ENCODE results near the gene CLTA. TPM values are rescaled to one million over a fixed set of nuclear protein-coding genes. Genes with fewer than 3 reads are reported as not detected.

Gene CLTA
- total RNA-seq, 1 donor from 2014 or later = 424 TPM

DNA sequence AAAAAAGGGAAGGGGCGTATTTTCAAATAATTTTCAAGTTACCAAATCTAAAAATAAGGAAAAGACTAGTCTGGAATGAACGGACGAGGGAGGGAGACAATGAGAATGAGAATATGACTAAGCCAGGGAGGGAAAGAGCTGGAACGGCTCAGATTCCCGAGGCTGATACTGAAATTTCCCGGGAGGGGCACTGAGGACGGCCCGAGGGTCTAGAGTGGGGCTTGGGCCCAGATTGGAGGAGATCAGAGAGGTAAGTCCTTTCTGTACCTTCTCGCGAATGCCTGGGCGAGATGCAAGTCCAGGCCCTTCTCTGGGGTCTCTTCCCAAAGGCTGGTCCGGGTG, 24.9 kb upstream of the CLTA start:
- H3K9me3 Mint-ChIP-seq (ENCODE audit: unreplicated experiment) = peaks cover 10% of the 10 kb centered on the region
- H3K4me3 Mint-ChIP-seq (ENCODE audit: unreplicated experiment) = peak overlapping the region; percentile 40
- H3K4me3 ChIP-seq (ENCODE audit: insufficient read depth, low read depth, low read length) = peak overlapping the region; percentile 58
- H4K20me1 ChIP-seq (ENCODE audit: insufficient read depth, low read length) = no peaks in the 10 kb centered on the region
- DNase-seq (ENCODE audit: low read depth) (peak; percentile 59), FAIRE-seq (no peak)
- H3K79me2 ChIP-seq (ENCODE audit: insufficient read depth, low read length) = no peaks in the 10 kb centered on the region
- peaks cover 9% of the 10 kb centered on the region for H3K27me3 Mint-ChIP-seq (ENCODE audit: low read depth, unreplicated experiment)
- H3K4me1 ChIP-seq (ENCODE audit: insufficient read depth, low read length) = peaks cover 47% of the 10 kb centered on the region
- H3K36me3 Mint-ChIP-seq (ENCODE audit: low read depth, unreplicated experiment) = peaks cover 17% of the 10 kb centered on the region
- H3K4me1 Mint-ChIP-seq (ENCODE audit: low read depth, unreplicated experiment) = peaks cover 53% of the 10 kb centered on the region
- peak overlapping the region; percentile 63 for H2AFZ ChIP-seq (ENCODE audit: low read depth, low read length)
- peak overlapping the region; percentile 88 for H3K4me2 ChIP-seq (ENCODE audit: low read length)
- no peaks in the 10 kb centered on the region for H3K9me3 ChIP-seq (ENCODE audit: insufficient read depth, low read depth, low read length)
- peak overlapping the region; percentile 42 for H3K9ac ChIP-seq (ENCODE audit: low read length)
- H3K27ac Mint-ChIP-seq (ENCODE audit: unreplicated experiment) = peak overlapping the region; percentile 53
- H3K27ac ChIP-seq (ENCODE audit: low read depth, low read length) = peak overlapping the region; percentile 23
- no peaks in the 10 kb centered on the region for H3K27me3 ChIP-seq (ENCODE audit: insufficient read depth, low read length)
- TF ChIP-seq EZH2 (IDR thresholded peaks at IDR 0.05; ENCODE audit: insufficient read depth, low read length) = no peak
- TF ChIP-seq, protein P1, sequence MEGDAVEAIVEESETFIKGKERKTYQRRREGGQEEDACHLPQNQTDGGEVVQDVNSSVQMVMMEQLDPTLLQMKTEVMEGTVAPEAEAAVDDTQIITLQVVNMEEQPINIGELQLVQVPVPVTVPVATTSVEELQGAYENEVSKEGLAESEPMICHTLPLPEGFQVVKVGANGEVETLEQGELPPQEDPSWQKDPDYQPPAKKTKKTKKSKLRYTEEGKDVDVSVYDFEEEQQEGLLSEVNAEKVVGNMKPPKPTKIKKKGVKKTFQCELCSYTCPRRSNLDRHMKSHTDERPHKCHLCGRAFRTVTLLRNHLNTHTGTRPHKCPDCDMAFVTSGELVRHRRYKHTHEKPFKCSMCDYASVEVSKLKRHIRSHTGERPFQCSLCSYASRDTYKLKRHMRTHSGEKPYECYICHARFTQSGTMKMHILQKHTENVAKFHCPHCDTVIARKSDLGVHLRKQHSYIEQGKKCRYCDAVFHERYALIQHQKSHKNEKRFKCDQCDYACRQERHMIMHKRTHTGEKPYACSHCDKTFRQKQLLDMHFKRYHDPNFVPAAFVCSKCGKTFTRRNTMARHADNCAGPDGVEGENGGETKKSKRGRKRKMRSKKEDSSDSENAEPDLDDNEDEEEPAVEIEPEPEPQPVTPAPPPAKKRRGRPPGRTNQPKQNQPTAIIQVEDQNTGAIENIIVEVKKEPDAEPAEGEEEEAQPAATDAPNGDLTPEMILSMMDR (IDR thresholded peaks at IDR 0.05; ENCODE audit: insufficient read depth, low read depth, low read length) = no peak
- no peaks in the 10 kb centered on the region for H3K36me3 ChIP-seq (ENCODE audit: insufficient read depth, low read length)

DNA sequence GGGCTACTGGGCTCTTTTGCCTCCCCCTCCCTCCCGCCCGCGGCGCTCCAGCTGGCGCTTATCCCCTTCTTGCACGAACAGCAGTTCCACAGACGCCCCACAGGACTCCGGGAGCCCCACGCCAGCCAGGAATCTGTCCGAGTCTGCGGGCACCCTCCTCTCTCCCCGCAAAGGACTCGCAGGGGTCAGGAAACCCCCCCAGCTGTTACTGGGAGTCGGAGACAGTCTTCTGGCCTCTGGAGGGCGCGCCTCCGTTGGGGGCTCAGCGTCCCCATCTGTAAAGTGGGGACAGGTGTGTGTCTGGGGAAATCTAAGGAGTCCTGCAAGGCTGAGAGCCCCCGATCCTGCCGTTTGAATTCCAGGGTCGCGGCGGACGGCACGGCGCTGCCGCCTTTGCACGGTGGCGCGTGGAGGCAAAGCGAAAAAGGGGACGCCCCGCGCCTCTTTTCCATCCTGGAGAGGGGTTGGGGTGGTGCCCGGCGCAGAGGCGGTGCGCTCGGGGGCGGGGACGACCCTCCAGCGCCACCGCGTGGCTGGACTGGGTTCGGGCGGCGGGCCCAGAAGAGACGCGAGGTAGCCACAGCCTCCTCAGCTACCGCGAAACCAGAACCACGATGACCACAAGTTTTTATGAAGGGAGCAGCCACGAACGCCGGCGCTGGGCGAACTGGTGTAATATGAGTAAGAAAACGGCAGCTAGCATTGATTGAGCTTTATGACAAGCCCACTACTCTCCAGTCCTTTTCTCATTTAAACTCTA, 24.4 kb upstream of the CLTA start:
- H3K4me1 Mint-ChIP-seq (ENCODE audit: low read depth, unreplicated experiment) = peaks cover 48% of the 10 kb centered on the region
- Histone ChIP-seq H3K79me2 (ENCODE audit: insufficient read depth, low read length) (no peaks in the 10 kb centered on the region), H3K9ac (ENCODE audit: low read length) (peak overlapping the region; percentile 69), H4K20me1 (ENCODE audit: insufficient read depth, low read length) (no peaks in the 10 kb centered on the region), H3K27ac (ENCODE audit: low read depth, low read length) (peak overlapping the region; percentile 23), H3K36me3 (ENCODE audit: insufficient read depth, low read length) (no peaks in the 10 kb centered on the region), H3K4me1 (ENCODE audit: insufficient read depth, low read length) (peaks cover 41% of the 10 kb centered on the region), H3K9me3 (ENCODE audit: insufficient read depth, low read depth, low read length) (no peaks in the 10 kb centered on the region), H3K4me2 (ENCODE audit: low read length) (peak overlapping the region; percentile 88), H3K27me3 (ENCODE audit: insufficient read depth, low read length) (no peaks in the 10 kb centered on the region), H2AFZ (ENCODE audit: low read depth, low read length) (peak overlapping the region; percentile 63), H3K4me3 (ENCODE audit: insufficient read depth, low read depth, low read length) (peak overlapping the region; percentile 58)
- DNase-seq (ENCODE audit: low read depth) = peak; percentile 76
- peaks cover 13% of the 10 kb centered on the region for H3K27me3 Mint-ChIP-seq (ENCODE audit: low read depth, unreplicated experiment)
- H3K9me3 Mint-ChIP-seq (ENCODE audit: unreplicated experiment) = peaks cover 10% of the 10 kb centered on the region
- peak overlapping the region; percentile 72 for H3K27ac Mint-ChIP-seq (ENCODE audit: unreplicated experiment)
- FAIRE-seq = no peak
- H3K36me3 Mint-ChIP-seq (ENCODE audit: low read depth, unreplicated experiment) = peaks cover 17% of the 10 kb centered on the region
- peak overlapping the region; percentile 69 for H3K4me3 Mint-ChIP-seq (ENCODE audit: unreplicated experiment)
- TF ChIP-seq, protein P1 (IDR thresholded peaks at IDR 0.05; ENCODE audit: insufficient read depth, low read depth, low read length) = peak; percentile 54
- TF ChIP-seq EZH2 (IDR thresholded peaks at IDR 0.05; ENCODE audit: insufficient read depth, low read length) = no peak

DNA sequence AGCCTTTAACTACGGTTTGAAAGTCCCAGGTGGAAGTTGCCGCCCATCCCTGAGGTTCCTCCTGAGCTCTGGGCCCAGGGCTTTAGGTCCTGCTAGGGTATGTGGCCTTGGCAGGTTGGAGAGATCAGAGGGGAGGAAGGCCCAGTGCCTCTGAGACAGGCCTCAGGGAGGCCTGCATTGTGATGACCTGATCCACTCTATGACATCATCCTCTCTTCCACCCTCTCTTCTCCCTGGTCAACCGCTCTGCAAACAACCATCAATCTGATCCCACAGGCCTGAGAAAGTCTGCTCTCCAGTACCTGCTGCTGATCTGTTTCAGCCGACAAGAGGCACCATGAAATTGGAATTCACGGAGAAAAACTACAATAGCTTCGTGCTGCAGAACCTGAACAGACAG, 21.6 kb upstream of the CLTA start, which contains the start of gene CCIN:
TSS of gene CCIN (plus strand) at position 223 of the 400 bp plus-strand sequence. CDS start at position 338, 115 bp downstream.
- Mint-ChIP-seq H3K4me1 (ENCODE audit: low read depth, unreplicated experiment) (peaks cover 23% of the 10 kb centered on the region), H3K27ac (ENCODE audit: unreplicated experiment) (no peak within 1 kb of the TSS), H3K9me3 (ENCODE audit: unreplicated experiment) (peaks cover 8% of the 10 kb centered on the region), H3K27me3 (ENCODE audit: low read depth, unreplicated experiment) (peaks cover 26% of the 10 kb centered on the region), H3K4me3 (ENCODE audit: unreplicated experiment) (no peak within 1 kb of the TSS), H3K36me3 (ENCODE audit: low read depth, unreplicated experiment) (peaks cover 19% of the 10 kb centered on the region)
- Histone ChIP-seq H3K27ac (ENCODE audit: low read depth, low read length) (no peak within 1 kb of the TSS), H3K36me3 (ENCODE audit: insufficient read depth, low read length) (no peaks in the 10 kb centered on the region), H3K9ac (ENCODE audit: low read length) (no peak within 1 kb of the TSS), H3K27me3 (ENCODE audit: insufficient read depth, low read length) (no peaks in the 10 kb centered on the region), H3K79me2 (ENCODE audit: insufficient read depth, low read length) (no peaks in the 10 kb centered on the region), H4K20me1 (ENCODE audit: insufficient read depth, low read length) (no peaks in the 10 kb centered on the region), H3K9me3 (ENCODE audit: insufficient read depth, low read depth, low read length) (no peaks in the 10 kb centered on the region), H3K4me3 (ENCODE audit: insufficient read depth, low read depth, low read length) (no peak within 1 kb of the TSS), H3K4me2 (ENCODE audit: low read length) (no peak within 1 kb of the TSS), H3K4me1 (ENCODE audit: insufficient read depth, low read length) (peaks cover 17% of the 10 kb centered on the region), H2AFZ (ENCODE audit: low read depth, low read length) (no peak within 1 kb of the TSS)
- DNase-seq (ENCODE audit: low read depth) = no peak
- TF ChIP-seq EZH2 (IDR thresholded peaks at IDR 0.05; ENCODE audit: insufficient read depth, low read length) = no peak
- TF ChIP-seq, protein P1 (IDR thresholded peaks at IDR 0.05; ENCODE audit: insufficient read depth, low read depth, low read length) = no peak
- no peak for FAIRE-seq
